GM21390 (cell line): ENCODE results near the gene PCDHGB7.
A peak's percentile ranks its signal among the peaks of the same experiment; 100 is the strongest.
"Not testable (repeated sequence)": the region's sequence is repeated elsewhere in the genome, so short reads cannot be mapped to it uniquely, and the experiment has no call there.

Experiments used
- ATAC-seq: cut with Tn5 transposase; IDR thresholded peaks from one replicate; pipeline ENCODE4 v1.9.1; 2021; ENCODE audit not compliant: unreplicated experiment

PCDHGB7 gene

DNA sequence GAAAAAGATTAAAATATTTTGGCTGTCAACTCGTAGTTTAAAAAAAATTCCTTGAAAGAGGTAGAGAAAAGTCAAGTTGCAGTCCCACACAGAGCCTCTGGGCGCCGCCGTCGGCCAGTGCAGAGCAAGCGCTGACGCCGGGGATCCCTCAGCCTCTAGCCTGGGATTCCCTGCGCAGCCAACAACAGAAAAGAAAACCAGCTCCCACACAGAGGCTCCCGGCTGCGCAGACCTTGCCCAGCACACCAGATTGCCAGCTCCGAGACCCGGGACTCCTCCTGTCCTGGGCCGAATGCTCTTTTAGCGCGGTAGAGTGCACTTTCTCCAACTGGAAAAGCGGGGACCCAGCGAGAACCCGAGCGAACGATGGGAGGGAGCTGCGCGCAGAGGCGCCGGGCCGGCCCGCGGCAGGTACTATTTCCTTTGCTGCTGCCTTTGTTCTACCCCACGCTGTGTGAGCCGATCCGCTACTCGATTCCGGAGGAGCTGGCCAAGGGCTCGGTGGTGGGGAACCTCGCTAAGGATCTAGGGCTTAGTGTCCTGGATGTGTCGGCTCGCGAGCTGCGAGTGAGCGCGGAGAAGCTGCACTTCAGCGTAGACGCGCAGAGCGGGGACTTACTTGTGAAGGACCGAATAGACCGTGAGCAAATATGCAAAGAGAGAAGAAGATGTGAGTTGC, at the start of gene PCDHGB7:
TSS of gene PCDHGB7 (plus strand) at position 184 of the 679 bp plus-strand sequence. CDS start at position 367, 183 bp downstream.
- ATAC-seq: peak; percentile 86

DNA sequence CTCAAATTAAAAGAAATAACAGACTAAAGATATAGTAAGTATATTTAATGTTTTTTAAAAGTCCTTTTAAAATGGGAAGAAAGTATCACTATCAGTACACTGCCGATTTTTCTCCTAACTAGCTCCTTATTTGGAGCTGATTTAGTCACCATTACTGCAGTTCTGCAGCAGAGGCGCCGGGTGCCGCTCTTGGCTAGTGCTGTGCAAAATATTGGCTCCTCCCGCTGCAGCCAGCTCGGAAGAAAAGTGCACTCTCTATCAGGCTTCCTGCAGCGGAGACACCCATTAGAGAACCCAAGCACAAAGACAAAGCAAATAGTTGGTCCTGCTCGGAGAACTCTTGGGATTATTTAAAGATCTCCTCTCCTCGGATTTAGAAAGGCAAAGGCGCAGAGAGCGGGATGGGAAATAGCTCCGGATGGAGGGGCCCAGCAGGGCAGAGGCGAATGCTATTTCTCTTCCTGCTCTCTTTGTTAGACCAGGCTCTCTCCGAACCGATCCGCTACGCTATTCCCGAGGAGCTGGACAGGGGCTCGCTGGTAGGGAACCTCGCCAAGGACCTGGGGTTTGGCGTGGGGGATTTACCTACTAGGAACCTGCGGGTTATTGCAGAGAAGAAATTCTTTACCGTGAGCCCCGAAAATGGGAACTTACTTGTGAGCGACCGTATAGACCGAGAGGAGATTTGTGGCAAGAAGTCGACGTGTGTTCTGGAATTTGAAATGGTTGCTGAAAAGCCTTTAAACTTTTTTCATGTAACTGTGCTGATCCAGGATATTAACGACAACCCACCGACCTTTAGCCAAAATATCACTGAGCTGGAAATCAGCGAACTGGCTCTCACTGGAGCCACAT, 47.3 kb upstream of the PCDHGB7 start, which contains the start of gene PCDHGB3:
TSS of gene PCDHGB3 (plus strand) at position 249 of the 855 bp plus-strand sequence. CDS start at position 402, 153 bp downstream.
- ATAC-seq: peak; percentile 95

DNA sequence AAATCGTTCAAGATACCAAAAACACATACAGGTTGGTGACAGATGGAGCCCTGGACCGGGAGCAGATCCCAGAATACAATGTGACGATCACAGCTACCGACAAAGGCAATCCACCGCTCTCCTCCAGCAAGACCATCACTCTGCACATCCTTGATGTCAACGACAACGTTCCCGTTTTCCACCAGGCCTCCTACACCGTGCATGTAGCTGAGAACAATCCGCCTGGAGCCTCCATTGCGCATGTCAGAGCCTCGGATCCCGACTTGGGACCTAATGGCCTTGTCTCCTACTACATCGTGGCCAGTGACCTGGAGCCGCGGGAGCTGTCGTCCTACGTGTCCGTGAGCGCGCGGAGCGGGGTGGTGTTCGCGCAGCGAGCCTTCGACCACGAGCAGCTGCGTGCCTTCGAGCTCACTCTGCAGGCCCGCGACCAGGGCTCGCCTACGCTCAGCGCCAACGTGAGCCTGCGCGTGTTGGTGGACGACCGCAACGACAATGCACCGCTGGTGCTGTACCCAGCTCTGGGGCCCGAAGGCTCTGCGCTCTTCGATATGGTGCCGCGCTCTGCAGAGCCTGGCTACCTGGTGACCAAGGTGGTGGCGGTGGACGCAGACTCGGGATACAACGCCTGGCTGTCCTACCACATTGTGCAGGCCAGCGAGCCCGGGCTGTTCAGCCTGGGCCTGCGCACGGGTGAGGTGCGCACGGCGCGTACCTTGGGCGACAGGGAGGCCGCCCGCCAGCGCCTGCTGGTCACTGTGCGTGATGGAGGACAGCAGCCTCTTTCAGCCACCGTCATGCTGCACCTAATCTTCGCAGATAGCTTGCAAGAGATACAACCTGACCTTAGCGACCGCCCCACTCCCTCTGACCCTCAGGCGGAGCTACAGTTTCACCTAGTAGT, 45.7 kb upstream of the PCDHGB7 start:
- no peak for ATAC-seq

DNA sequence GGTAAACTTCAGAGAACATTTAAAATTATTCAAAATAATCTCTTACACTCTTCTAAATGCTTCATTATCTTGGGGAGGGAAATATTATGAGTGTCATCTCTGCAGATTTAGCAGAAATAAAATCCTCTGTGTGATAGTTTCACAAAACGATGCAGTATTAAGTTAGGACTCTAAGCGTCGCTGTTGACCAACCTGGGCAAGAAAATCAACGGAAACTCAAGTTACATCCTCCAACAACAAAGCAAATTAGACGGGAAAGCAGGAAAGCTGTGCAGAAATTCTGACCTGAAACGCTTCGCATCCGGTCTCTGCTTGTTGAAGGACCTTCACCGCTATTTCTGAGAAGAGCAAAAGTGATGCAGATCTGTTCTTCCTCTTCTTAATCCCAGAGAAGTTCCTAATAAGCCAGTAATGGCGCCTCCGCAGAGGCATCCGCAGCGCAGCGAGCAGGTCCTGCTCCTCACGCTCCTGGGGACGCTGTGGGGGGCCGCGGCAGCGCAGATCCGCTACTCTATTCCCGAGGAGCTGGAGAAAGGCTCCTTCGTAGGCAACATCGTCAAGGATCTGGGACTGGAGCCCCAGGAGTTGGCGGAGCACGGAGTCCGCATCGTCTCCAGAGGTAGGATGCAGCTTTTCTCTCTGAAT, 43.7 kb upstream of the PCDHGB7 start, which contains the start of gene PCDHGA6:
TSS of gene PCDHGA6 (plus strand) at position 219 of the 645 bp plus-strand sequence. CDS start at position 412, 193 bp downstream.
- no peak for ATAC-seq

DNA sequence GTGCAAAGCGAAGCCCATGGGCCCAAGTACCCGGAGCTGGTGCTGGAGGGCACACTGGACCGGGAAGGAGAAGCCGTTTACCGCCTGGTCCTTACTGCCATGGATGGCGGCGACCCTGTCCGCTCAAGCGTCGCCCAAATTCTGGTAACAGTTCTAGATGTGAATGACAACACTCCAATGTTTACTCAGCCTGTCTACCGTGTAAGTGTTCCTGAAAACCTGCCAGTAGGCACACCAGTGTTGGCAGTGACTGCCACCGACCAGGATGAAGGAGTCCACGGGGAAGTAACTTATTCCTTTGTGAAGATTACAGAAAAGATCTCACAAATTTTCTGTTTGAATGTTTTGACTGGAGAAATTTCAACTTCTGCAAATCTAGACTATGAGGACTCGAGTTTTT, 42.9 kb upstream of the PCDHGB7 start:
- no peak for ATAC-seq

DNA sequence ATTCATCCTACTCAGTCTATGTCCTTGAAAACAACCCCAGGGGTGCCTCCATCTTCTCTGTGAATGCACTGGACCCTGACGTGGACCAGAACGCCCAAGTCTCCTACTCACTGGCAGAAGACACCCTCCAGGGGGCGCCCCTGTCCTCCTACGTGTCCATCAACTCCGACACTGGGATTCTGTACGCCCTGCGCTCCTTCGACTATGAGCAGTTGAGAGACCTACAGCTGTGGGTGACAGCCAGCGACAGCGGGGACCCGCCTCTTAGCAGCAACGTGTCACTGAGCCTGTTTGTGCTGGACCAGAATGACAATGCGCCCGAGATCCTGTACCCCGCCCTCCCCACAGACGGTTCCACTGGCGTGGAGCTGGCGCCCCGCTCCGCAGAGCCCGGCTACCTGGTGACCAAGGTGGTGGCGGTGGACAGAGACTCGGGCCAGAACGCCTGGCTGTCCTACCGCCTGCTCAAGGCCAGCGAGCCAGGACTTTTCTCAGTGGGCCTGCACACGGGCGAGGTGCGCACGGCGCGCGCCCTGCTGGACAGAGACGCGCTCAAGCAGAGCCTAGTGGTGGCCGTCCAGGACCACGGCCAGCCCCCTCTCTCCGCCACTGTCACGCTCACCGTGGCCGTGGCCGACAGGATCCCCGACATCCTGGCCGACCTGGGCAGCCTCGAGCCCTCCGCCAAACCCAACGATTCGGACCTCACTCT, 41.9 kb upstream of the PCDHGB7 start:
- ATAC-seq: not testable (repeated sequence)

DNA sequence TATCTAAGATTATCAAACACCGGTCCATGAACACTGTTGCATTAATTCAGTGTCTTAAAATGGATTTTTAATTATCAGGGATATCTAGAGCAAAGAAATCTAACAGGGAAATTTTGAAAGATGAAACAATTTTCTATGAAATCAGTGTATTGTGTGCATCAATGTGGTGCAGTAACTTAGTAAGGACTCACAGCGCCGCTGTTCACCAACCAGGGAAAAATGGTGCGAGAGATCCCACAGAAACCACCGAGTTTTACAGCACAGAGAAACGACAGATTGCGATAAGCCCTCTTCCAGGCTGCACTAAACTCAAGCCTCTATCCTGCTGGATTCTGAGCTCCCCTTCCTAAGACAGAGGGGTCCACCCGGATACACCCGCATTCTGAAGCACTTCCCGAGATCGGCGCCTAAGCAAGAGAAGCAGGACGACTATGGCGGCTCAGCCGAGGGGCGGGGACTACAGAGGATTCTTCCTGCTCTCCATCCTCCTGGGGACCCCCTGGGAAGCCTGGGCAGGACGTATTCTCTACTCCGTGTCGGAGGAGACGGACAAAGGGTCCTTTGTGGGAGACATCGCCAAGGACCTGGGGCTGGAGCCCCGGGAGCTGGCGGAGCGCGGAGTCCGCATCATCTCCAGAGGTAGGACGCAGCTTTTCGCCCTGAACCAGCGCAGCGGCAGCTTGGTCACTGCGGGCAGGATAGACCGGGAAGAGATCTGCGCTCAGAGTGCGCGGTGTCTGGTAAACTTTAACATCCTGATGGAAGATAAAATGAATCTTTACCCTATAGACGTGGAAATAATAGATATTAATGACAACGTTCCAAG, 34.8 kb upstream of the PCDHGB7 start, which contains the start of gene PCDHGA7:
TSS of gene PCDHGA7 (plus strand) at position 274 of the 826 bp plus-strand sequence. CDS start at position 432, 158 bp downstream.
- ATAC-seq: no peak

DNA sequence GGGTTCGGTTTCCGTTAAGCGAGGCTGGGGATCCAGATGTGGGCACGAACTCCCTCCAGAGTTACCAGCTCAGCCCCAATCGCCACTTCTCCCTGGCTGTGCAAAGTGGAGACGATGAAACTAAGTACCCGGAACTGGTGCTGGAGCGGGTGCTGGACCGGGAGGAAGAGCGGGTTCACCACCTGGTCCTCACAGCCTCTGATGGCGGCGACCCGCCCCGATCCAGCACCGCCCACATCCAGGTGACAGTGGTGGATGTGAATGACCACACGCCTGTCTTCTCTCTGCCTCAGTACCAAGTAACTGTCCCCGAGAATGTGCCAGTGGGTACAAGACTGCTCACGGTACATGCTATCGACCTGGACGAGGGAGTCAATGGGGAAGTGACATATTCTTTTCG, 34.1 kb upstream of the PCDHGB7 start:
- no peak for ATAC-seq

DNA sequence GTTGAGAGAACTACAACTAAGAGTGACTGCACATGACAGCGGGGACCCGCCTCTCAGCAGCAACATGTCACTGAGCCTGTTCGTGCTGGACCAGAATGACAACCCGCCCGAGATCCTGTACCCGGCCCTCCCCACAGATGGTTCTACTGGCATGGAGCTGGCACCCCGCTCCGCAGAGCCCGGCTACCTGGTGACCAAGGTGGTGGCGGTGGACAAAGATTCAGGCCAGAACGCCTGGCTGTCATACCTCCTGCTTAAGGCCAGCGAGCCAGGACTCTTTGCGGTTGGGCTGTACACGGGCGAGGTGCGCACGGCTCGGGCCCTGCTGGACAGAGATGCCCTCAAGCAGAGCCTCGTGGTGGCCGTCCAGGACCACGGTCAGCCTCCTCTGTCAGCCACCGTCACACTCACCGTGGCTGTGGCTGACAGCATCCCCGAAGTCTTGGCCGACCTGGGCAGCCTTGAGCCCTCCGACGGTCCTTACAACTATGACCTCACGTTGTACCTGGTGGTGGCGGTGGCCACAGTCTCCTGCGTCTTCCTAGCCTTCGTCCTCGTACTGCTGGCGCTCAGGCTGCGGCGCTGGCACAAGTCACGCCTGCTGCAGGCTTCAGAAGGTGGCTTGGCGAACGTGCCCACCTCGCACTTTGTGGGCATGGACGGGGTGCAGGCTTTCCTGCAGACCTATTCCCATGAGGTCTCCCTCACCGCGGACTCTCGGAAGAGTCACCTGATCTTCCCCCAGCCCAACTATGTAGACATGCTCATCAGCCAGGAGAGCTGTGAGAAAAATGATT, 32.8 kb upstream of the PCDHGB7 start:
- ATAC-seq: no peak

DNA sequence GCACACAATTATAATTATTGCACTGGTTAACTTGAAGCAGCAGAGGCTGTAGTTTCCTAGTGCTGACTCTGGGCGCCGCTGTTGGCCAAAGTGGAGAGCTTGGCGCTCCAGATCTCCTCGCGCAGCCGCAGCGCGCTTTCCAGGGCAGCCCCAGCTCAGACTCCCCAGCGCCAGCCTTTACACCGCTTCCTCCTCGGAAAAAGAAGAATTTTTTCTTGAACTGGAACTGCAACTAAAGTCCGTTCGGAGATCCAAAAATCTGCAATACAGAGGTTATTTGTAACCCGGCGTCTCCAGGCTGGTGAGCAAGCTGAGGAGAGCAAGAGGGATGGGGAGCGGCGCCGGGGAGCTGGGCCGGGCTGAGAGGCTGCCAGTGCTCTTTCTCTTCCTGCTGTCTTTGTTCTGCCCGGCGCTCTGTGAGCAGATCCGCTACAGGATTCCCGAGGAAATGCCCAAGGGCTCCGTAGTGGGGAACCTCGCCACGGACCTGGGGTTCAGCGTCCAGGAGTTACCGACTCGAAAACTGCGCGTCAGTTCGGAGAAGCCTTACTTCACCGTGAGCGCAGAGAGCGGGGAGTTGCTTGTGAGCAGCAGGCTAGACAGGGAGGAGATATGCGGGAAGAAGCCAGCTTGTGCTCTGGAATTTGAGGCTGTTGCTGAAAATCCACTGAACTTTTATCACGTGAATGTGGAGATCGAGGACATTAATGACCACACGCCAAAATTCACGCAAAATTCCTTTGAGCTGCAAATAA, 29.7 kb upstream of the PCDHGB7 start, which contains the start of gene PCDHGB4:
TSS of gene PCDHGB4 (plus strand) at position 142 of the 755 bp plus-strand sequence. CDS start at position 329, 187 bp downstream.
- not testable (repeated sequence) for ATAC-seq

DNA sequence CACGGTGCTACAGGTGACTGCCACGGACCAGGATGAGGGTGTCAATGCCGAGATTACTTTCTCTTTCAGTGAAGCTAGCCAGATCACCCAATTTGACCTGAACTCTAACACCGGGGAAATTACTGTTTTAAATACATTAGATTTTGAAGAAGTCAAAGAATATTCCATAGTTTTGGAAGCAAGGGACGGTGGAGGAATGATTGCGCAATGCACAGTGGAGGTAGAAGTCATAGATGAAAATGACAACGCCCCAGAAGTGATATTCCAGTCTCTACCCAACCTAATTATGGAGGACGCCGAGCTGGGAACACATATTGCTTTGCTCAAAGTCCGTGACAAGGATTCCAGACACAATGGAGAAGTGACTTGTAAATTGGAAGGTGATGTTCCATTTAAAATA, 28.8 kb upstream of the PCDHGB7 start:
- ATAC-seq: no peak

DNA sequence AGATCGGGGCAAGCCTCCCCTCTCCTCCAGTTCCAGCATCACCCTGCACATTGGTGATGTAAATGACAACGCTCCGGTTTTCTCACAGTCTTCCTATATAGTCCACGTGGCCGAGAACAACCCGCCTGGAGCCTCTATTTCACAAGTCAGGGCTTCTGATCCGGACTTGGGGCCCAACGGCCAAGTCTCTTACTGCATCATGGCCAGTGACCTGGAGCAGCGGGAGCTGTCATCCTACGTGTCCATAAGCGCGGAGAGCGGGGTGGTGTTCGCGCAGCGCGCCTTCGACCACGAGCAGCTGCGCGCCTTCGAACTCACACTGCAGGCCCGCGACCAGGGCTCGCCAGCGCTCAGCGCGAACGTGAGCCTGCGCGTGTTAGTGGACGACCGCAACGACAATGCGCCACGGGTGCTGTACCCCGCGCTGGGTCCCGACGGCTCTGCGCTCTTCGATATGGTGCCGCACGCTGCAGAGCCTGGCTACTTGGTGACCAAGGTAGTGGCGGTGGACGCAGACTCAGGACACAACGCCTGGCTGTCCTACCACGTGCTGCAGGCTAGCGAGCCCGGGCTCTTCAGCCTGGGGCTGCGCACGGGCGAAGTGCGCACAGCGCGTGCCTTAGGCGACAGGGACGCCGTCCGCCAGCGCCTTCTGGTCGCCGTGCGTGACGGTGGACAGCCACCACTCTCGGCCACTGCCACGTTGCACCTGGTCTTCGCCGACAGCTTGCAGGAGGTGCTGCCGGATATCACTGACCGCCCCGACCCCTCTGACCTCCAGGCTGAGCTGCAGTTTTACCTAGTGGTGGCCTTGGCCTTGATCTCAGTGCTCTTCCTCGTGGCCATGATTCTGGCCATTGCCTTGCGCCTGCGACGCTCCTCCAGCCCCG, 28.1 kb upstream of the PCDHGB7 start:
- no peak for ATAC-seq

DNA sequence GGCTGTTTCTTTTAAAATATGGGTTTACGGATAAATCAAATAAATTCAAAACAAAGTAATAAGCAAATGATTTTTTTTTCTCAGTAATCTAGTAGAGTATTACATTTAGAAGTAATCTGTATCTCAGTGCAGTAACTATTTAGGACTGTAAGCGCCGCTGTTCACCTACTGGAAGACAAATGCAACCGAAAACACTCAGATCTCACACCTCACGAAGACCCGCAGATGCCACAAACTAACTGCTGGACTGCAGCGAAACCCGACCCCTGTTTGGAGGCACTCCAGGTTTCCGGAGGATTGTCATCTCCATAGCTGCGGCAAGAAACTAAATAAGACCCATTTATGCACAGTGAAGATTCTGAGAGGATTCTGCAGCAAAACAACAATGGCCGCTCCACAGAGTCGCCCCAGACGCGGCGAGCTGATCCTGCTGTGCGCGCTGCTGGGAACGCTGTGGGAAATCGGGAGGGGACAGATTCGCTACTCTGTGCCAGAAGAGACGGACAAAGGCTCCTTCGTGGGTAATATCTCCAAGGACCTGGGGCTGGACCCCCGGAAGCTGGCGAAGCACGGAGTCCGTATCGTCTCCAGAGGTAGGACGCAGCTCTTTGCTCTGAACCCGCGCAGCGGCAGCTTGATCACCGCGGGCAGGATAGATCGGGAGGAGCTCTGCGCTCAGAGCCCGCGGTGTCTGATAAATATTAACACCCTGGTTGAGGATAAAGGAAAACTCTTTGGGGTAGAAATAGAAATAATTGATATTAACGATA, 24.9 kb upstream of the PCDHGB7 start, which contains the start of gene PCDHGA8:
TSS of gene PCDHGA8 (plus strand) at position 205 of the 770 bp plus-strand sequence. CDS start at position 386, 181 bp downstream.
- ATAC-seq: no peak

DNA sequence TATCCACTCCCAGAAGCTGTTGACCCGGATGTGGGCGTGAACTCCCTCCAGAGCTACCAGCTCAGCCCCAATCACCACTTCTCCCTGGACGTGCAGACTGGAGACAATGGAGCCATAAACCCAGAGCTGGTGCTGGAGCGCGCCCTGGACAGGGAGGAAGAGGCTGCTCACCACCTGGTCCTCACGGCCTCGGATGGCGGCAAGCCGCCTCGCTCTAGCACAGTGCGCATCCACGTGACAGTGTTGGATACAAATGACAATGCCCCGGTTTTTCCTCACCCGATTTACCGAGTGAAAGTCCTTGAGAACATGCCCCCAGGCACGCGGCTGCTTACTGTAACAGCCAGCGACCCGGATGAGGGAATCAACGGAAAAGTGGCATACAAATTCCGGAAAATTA, 24.2 kb upstream of the PCDHGB7 start:
- ATAC-seq: no peak
